ENCODE results near the gene TENM3. TPM values are rescaled to one million over a fixed set of nuclear protein-coding genes. Genes with fewer than 3 reads are reported as not detected.

TENM3 gene
- total RNA-seq, 1 donor from 2014 or later: not detected

DNA sequence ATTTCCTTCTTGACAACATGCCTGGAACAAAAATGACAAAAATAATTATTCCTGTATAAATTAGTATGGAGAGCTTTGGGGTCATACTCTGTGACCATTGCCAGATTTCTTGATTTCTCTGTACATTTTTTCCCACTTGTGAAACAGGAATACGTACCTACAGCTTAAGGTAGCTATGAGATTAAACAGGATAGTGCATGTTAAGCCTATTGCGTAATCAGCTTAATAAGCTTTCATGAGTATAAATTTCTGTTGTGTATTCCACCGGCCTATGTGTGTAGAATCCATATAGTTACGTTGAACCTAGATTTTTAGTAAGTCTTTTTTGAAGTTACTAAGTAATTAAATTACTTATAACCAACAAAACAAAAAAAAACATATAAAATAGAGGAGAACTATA lies 339.0 kb downstream of the TENM3 start:
- Mint-ChIP-seq H3K36me3 (ENCODE audit: low read depth) (no peaks in the 10 kb centered on the region), H3K27me3 (no peaks in the 10 kb centered on the region), H3K9me3 (no peaks in the 10 kb centered on the region), H3K4me1 (no peaks in the 10 kb centered on the region), H3K4me3 (no peak overlapping the region), H3K27ac (no peak overlapping the region)
- ATAC-seq (ENCODE audit: low read depth): no peak
- DNase-seq: no peak
- intact Hi-C loops (cut with micrococcal nuclease): no loop called here
- TF ChIP-seq, protein P1, sequence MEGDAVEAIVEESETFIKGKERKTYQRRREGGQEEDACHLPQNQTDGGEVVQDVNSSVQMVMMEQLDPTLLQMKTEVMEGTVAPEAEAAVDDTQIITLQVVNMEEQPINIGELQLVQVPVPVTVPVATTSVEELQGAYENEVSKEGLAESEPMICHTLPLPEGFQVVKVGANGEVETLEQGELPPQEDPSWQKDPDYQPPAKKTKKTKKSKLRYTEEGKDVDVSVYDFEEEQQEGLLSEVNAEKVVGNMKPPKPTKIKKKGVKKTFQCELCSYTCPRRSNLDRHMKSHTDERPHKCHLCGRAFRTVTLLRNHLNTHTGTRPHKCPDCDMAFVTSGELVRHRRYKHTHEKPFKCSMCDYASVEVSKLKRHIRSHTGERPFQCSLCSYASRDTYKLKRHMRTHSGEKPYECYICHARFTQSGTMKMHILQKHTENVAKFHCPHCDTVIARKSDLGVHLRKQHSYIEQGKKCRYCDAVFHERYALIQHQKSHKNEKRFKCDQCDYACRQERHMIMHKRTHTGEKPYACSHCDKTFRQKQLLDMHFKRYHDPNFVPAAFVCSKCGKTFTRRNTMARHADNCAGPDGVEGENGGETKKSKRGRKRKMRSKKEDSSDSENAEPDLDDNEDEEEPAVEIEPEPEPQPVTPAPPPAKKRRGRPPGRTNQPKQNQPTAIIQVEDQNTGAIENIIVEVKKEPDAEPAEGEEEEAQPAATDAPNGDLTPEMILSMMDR (IDR thresholded peaks at IDR 0.05): no peak
- POLR2A ChIA-PET: no interaction called here
- CTCF ChIA-PET: no interaction called here

DNA sequence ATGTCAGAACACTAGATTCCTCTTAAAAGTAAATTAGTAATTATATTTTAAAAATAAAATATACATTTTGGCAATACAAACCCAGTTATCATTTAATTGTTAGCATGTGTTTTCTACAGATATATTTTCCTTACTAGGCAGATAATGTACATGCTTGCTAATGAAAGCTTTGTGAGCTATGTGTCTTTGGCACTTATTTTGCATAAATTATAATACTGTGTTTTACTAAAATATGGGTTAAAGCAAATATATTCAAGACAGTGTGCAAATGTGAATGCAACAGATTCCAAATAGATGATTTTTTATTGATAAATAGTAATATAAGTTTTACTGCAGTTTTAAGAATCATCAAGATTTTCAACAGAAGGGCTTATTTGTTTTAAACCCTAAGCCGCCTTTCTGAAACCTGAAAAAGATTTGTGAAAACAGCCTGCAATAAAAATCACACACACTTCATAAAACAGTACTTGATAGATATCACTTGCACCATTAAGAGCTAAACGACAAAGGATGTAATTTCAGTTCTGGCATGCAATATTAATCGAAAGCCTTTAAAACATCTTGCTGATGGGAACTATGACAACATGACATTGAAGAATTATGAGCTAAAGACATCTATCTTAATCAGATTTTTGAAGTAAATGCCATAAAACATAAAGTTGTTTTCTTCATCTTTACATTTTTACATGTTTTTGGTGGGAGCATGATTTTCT lies 340.7 kb downstream of the TENM3 start:
- H3K9me3 Mint-ChIP-seq: peaks cover 4% of the 10 kb centered on the region
- no peaks in the 10 kb centered on the region for H3K4me1 Mint-ChIP-seq
- CTCF ChIA-PET: no interaction called here
- POLR2A ChIA-PET: no interaction called here
- intact Hi-C loops (cut with micrococcal nuclease): no loop called here
- no peak overlapping the region for H3K27ac Mint-ChIP-seq
- no peak for ATAC-seq (ENCODE audit: low read depth)
- no peaks in the 10 kb centered on the region for H3K36me3 Mint-ChIP-seq (ENCODE audit: low read depth)
- DNase-seq: no peak
- no peaks in the 10 kb centered on the region for H3K27me3 Mint-ChIP-seq
- TF ChIP-seq, protein P1 (IDR thresholded peaks at IDR 0.05): no peak
- H3K4me3 Mint-ChIP-seq: no peak overlapping the region

DNA sequence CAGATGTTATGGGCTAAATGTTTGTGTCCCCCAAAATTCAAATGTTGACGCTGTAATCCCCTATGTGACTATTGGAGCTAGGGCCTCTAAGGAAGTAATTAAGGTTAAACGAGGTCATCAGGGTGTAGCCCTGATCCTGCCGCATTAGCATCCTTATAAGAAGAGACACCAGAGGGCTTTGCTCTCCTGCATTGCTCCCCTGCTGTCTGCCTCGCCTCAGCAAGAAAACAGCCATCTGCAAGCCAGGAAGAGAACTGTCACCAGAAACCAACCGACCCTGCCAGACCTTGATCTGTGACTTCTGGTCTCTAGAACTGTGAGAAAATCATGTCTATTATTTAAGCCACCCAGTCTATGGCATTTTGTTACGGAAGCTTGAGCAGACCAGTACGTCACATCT lies 342.1 kb downstream of the TENM3 start:
- TF ChIP-seq, protein P1 (IDR thresholded peaks at IDR 0.05): no peak
- intact Hi-C loops (cut with micrococcal nuclease): no loop called here
- no peak overlapping the region for H3K4me3 Mint-ChIP-seq
- POLR2A ChIA-PET: no interaction called here
- H3K36me3 Mint-ChIP-seq (ENCODE audit: low read depth): no peaks in the 10 kb centered on the region
- CTCF ChIA-PET: no interaction called here
- no peak overlapping the region for H3K27ac Mint-ChIP-seq
- DNase-seq (no peak), ATAC-seq (ENCODE audit: low read depth) (no peak)
- no peaks in the 10 kb centered on the region for H3K27me3 Mint-ChIP-seq
- no peaks in the 10 kb centered on the region for H3K4me1 Mint-ChIP-seq
- H3K9me3 Mint-ChIP-seq: peaks cover 4% of the 10 kb centered on the region

DNA sequence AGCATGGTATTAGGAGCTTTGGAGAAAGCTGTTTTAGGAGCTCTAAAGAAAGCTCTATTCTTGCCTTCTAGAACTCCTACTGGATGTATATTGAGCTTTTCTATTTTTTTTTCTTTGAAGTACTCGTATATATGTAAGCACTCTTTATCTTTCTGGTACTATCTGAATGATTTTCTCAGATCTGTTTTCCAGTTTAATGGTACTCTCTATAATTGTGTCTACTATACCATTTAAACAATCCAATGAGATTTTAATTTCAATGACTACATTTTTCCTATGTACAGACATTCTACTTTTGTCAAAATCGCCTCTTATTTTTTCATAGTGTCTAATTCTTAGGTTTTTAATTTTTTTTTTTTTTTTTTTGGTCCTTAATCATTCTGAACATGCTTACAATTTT lies 345.9 kb downstream of the TENM3 start:
- POLR2A ChIA-PET: no interaction called here
- no peaks in the 10 kb centered on the region for H3K27me3 Mint-ChIP-seq
- intact Hi-C loops (cut with micrococcal nuclease): no loop called here
- H3K4me3 Mint-ChIP-seq: no peak overlapping the region
- peaks cover 4% of the 10 kb centered on the region for H3K9me3 Mint-ChIP-seq
- H3K4me1 Mint-ChIP-seq: no peaks in the 10 kb centered on the region
- H3K36me3 Mint-ChIP-seq (ENCODE audit: low read depth): no peaks in the 10 kb centered on the region
- ATAC-seq (ENCODE audit: low read depth) (no peak), DNase-seq (no peak)
- no peak overlapping the region for H3K27ac Mint-ChIP-seq
- CTCF ChIA-PET: no interaction called here
- TF ChIP-seq, protein P1 (IDR thresholded peaks at IDR 0.05): no peak

DNA sequence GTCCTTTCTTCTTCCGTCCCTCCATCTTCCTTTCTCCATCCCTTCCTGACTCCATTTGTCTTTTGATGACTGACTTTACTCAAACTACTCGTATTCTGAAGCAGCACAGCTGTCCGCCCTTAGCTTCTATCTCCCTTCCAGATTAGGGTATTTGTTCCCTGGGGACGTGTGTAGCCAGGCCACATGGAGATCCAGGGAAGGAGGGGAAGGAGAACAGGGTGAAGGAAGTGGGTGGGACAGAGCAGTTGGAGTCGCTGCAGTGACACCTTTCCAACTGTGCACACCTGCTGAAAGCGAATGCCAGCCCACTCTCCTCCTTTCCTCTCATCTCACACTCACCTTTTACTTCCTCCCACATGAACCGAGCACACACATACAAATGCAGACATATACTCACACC lies 350.2 kb downstream of the TENM3 start:
- intact Hi-C loops (cut with micrococcal nuclease): no loop called here
- no peak for ATAC-seq (ENCODE audit: low read depth)
- no peaks in the 10 kb centered on the region for H3K36me3 Mint-ChIP-seq (ENCODE audit: low read depth)
- no peaks in the 10 kb centered on the region for H3K4me1 Mint-ChIP-seq
- TF ChIP-seq, protein P1 (IDR thresholded peaks at IDR 0.05): no peak
- POLR2A ChIA-PET: no interaction called here
- H3K4me3 Mint-ChIP-seq: no peak overlapping the region
- CTCF ChIA-PET: no interaction called here
- no peak for DNase-seq
- H3K27ac Mint-ChIP-seq: no peak overlapping the region
- H3K9me3 Mint-ChIP-seq: no peaks in the 10 kb centered on the region
- H3K27me3 Mint-ChIP-seq: no peaks in the 10 kb centered on the region
